Measurements from ENCODE around the gene FAH. TPM values are rescaled to one million over a fixed set of nuclear protein-coding genes. Genes with fewer than 3 reads are reported as not detected.

Gene FAH
- total RNA-seq, 1 experiment from 2014 or later = 21.5 TPM

DNA sequence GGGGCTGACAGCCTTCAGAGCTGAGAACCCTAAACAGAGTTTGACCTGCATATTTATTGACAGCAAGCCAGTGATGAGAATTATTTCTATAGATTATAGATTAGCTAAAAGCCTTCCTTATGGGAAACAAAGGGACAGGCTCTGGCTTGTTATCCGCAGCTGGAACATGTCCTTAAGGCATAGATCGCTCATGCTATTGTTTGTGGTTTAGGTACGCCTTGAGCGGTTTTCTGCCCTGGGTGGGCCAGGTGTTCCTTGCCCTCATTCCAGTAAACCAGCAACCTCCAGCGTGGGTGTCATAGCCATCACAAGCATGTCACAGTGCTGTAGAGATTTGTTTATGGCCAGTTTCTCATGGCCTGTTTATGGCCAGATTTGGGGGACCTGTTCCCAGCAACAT lies 10.2 kb upstream of the FAH start:
- Mint-ChIP-seq H3K4me3 (no peak overlapping the region), H3K27me3 (ENCODE audit: low read depth) (no peaks in the 10 kb centered on the region), H3K9me3 (no peaks in the 10 kb centered on the region; a peak in 2 of 5 replicates), H3K4me1 (no peaks in the 10 kb centered on the region), H3K36me3 (ENCODE audit: insufficient read depth in 1 of 3, low read depth in 3 of 3) (peaks cover 0 to 7% (median under 1%) of the 10 kb centered on the region in 3 experiments; a peak in 3 of 7 replicates), H3K27ac (0 out of 7 replicates have a peak overlapping the region, but pooled peaks of 1 of the 3 experiments have one; percentile 32)
- no peak overlapping the region for H3K4ac ChIP-seq (ENCODE audit: low read depth, low read length)
- H3K27me3 ChIP-seq (ENCODE audit: insufficient read depth, low read length) = no peaks in the 10 kb centered on the region
- H3K4me1 ChIP-seq (ENCODE audit: insufficient read depth, low read length) = no peaks in the 10 kb centered on the region
- H3K23ac ChIP-seq (ENCODE audit: insufficient read length, low read depth, low read length) = no peak overlapping the region
- H2BK120ac ChIP-seq (ENCODE audit: low read depth, low read length, poor library complexity, severe bottlenecking) = no peak overlapping the region
- H3K9ac ChIP-seq (ENCODE audit: extremely low read depth, insufficient read length, low read length) = no peak overlapping the region
- no peak overlapping the region for H3T11ph ChIP-seq (ENCODE audit: low read length)
- H3K56ac ChIP-seq (ENCODE audit: insufficient read length, low read depth, low read length) = no peak overlapping the region
- no CpG with 5 or more reads among the region's 5 CpGs for WGBS (ENCODE audit: extremely low coverage, insufficient read length, low lambda C conversion rate)
- H2BK15ac ChIP-seq (ENCODE audit: low read depth, low read length) = no peak overlapping the region
- H2AFZ ChIP-seq (ENCODE audit: low read length) = no peak overlapping the region
- H3K27ac ChIP-seq (ENCODE audit: insufficient read length, low read depth, low read length) = no peak overlapping the region
- H3K14ac ChIP-seq (ENCODE audit: insufficient read depth, low read length) = no peak overlapping the region
- no peak overlapping the region for H3K18ac ChIP-seq (ENCODE audit: insufficient read length, low read depth, low read length)
- no peak overlapping the region for H2AK5ac ChIP-seq (ENCODE audit: insufficient read length, low read length)
- no peak overlapping the region for H4K91ac ChIP-seq (ENCODE audit: insufficient read length, low read depth, low read length)
- H4K20me1 ChIP-seq (ENCODE audit: control insufficient read depth, insufficient read depth, insufficient read length) = no peaks in the 10 kb centered on the region
- no peaks in the 10 kb centered on the region for H3K23me2 ChIP-seq (ENCODE audit: insufficient read length, low read depth, low read length, poor library complexity, severe bottlenecking)
- no peaks in the 10 kb centered on the region for H3K79me1 ChIP-seq (ENCODE audit: insufficient read depth, low read depth, low read length, poor library complexity, severe bottlenecking)
- H2BK5ac ChIP-seq (ENCODE audit: insufficient read length, low read length) = no peak overlapping the region
- no peak overlapping the region for H3K4me2 ChIP-seq (ENCODE audit: insufficient read depth, insufficient read length, low read length)
- no peaks in the 10 kb centered on the region for H3K79me2 ChIP-seq (ENCODE audit: insufficient read depth, low read length)
- no peak overlapping the region for H2BK20ac ChIP-seq (ENCODE audit: low read depth, low read length, poor library complexity, severe bottlenecking)
- no peaks in the 10 kb centered on the region for H3K9me3 ChIP-seq (ENCODE audit: control insufficient read depth, low read depth, low read length)
- DNase-seq = no peak
- no peak overlapping the region for H2BK12ac ChIP-seq (ENCODE audit: insufficient read length, low read depth, low read length)
- H4K5ac ChIP-seq (ENCODE audit: insufficient read length, low read depth, low read length) = no peak overlapping the region
- no peak overlapping the region for H4K8ac ChIP-seq (replicated peaks; ENCODE audit: insufficient read length, low read depth, low read length)
- TF ChIP-seq CTCF (conservative IDR thresholded peaks at IDR 0.05) = no peak

Data from H9 (cell line).